Measurements from ENCODE around the gene CYP4F22.
"Not testable (repeated sequence)": the region's sequence is repeated elsewhere in the genome, so short reads cannot be mapped to it uniquely, and the experiment has no call there.

Gene CYP4F22

GRCh38 chr19:15495151-15495550, 13.2 kb upstream of the CYP4F22 start:
- no peak for DNase-seq

GRCh38 chr19:15498156-15498858, 10.0 kb upstream of the CYP4F22 start:
- no peak for DNase-seq

GRCh38 chr19:15498910-15499309, 9.4 kb upstream of the CYP4F22 start:
- DNase-seq = no peak

- no peak for DNase-seq
These were observed 6.7 kb upstream of the CYP4F22 start for GRCh38 chr19:15501596-15501995.

- DNase-seq = no peak
These were observed 6.1 kb upstream of the CYP4F22 start for GRCh38 chr19:15502264-15502663.

GRCh38 chr19:15506074-15506571, 2.2 kb upstream of the CYP4F22 start:
- no peak for DNase-seq

- no peak for DNase-seq
These were observed 974 bp upstream of the CYP4F22 start for GRCh38 chr19:15507068-15508034.

- DNase-seq = no peak
These were observed 3.5 kb downstream of the CYP4F22 start for GRCh38 chr19:15511671-15512424.

GRCh38 chr19:15515227-15515625, 6.9 kb downstream of the CYP4F22 start:
- not testable (repeated sequence) for DNase-seq

GRCh38 chr19:15516363-15516762, 8.0 kb downstream of the CYP4F22 start:
- DNase-seq = no peak

GRCh38 chr19:15517778-15518177, 9.5 kb downstream of the CYP4F22 start:
- no peak for DNase-seq

GRCh38 chr19:15519433-15519976, 11.2 kb downstream of the CYP4F22 start:
- DNase-seq = no peak

- DNase-seq = no peak
These were observed 16.5 kb downstream of the CYP4F22 start for GRCh38 chr19:15524781-15525180.

- DNase-seq = no peak
These were observed 17.0 kb downstream of the CYP4F22 start for GRCh38 chr19:15525291-15525690.

- no peak for DNase-seq
These were observed 18.1 kb downstream of the CYP4F22 start for GRCh38 chr19:15526408-15526807.

GRCh38 chr19:15527705-15528104, 19.4 kb downstream of the CYP4F22 start:
- no peak for DNase-seq

- DNase-seq = no peak
These were observed 21.5 kb downstream of the CYP4F22 start for GRCh38 chr19:15529774-15530372.

- DNase-seq = no peak
These were observed 24.6 kb downstream of the CYP4F22 start for GRCh38 chr19:15532779-15533521.

- DNase-seq = not testable (repeated sequence)
These were observed 25.2 kb downstream of the CYP4F22 start for GRCh38 chr19:15533522-15533830.

GRCh38 chr19:15534957-15535864, 26.9 kb downstream of the CYP4F22 start:
- DNase-seq = no peak

- no peak for DNase-seq
These were observed 28.0 kb downstream of the CYP4F22 start for GRCh38 chr19:15536350-15536749.
